Smooth muscle cell (in vitro differentiated cells): ENCODE measurements around the gene UVSSA. TPM values are rescaled to one million over a fixed set of nuclear protein-coding genes. Genes with fewer than 3 reads are reported as not detected.

Source experiments
- DNase-seq: peaks from one replicate; lab custom pipeline; 2025; ENCODE audit not compliant: unreplicated experiment; lab: John Stamatoyannopoulos, UW
- H2AFZ ChIP-seq: fragments of 200-600 bp; sonication (generic); 2 replicates; pipeline ENCODE4 v1.6.0; 2016; ENCODE audit warnings: antibody characterized with exemption, low read depth, mild to moderate bottlenecking
- H3F3A ChIP-seq: fragments of 200-600 bp; sonication (generic); 2 replicates; pipeline ENCODE4 v1.6.0; 2017; ENCODE audit warnings: antibody characterized with exemption, low read depth
- H3K27ac ChIP-seq: fragments of 200-600 bp; sonication (generic); 2 replicates; pipeline ENCODE4 v1.5.1; 2016; ENCODE audit warnings: low read depth, mild to moderate bottlenecking
- H3K27me3 ChIP-seq: fragments of 200-600 bp; sonication (generic); 2 replicates; pipeline ENCODE4 v1.6.1; 2016; ENCODE audit warnings: low read depth, mild to moderate bottlenecking
- H3K36me3 ChIP-seq: fragments of 200-600 bp; sonication (generic); 2 replicates; pipeline ENCODE4 v1.5.1; 2016; ENCODE audit warnings: low read depth
- H3K4me1 ChIP-seq: fragments of 200-600 bp; sonication (generic); 2 replicates; pipeline ENCODE4 v1.5.1; 2016; ENCODE audit warnings: low read depth
- H3K4me2 ChIP-seq: fragments of 200-600 bp; sonication (generic); 2 replicates; pipeline ENCODE4 v1.6.0; 2016; ENCODE audit warnings: mild to moderate bottlenecking
- H3K4me3 ChIP-seq: fragments of 200-600 bp; sonication (generic); 2 replicates; pipeline ENCODE4 v1.5.1; 2016; ENCODE audit warnings: mild to moderate bottlenecking
- H3K79me2 ChIP-seq: fragments of 200-600 bp; sonication (generic); 2 replicates; pipeline ENCODE4 v1.6.0; 2016; ENCODE audit warnings: low read depth, mild to moderate bottlenecking
- H3K9ac ChIP-seq: fragments of 200-600 bp; sonication (generic); 2 replicates; pipeline ENCODE4 v1.6.0; 2016; ENCODE audit warnings: low read depth
- H3K9me3 ChIP-seq: fragments of 200-600 bp; sonication (generic); replicated peaks from 2 replicates; pipeline ENCODE4 v1.5.1; 2016; ENCODE audit warnings: low read depth
- H4K20me1 ChIP-seq: fragments of 200-600 bp; sonication (generic); 2 replicates; pipeline ENCODE4 v1.6.0; 2016; ENCODE audit warnings: low read depth
- CTCF ChIP-seq: fragments of 200-600 bp; sonication (generic); IDR thresholded peaks from 2 replicates; pipeline ENCODE4 v1.5.1; 2017; ENCODE audit warnings: borderline replicate concordance, mild to moderate bottlenecking, antibody characterized with exemption; ENCODE audit not compliant: insufficient read depth, poor library complexity, severe bottlenecking
- WGBS: methylation state at CpG from one replicate; pipeline ENCODE4 v1.1.7; 2016; ENCODE audit warnings: low lambda C conversion rate; 5-methylcytosine and 5-hydroxymethylcytosine counted together
- polyA plus RNA-seq: library from polyadenylated mRNA; unstranded; fragments of >200 nt; fragmentation: Nextera tagmentation; extraction: Ambion mirVana; gene quantifications from 2 replicates; pipeline ENCODE4 v1.2.1, GENCODE V29; 2016
- total RNA-seq: library from RNA; depleted of rRNA; stranded (reverse); fragments of >200 nt; gene quantifications from 2 replicates; pipeline ENCODE4 v1.2.3, GENCODE V29; 2014

Gene UVSSA
- total and polyA plus RNA-seq, 2 experiments from 2014 or later, result 9.0 to 13.0 TPM

GRCh38 chr4:1416948-1417260 lies 69.9 kb downstream of the UVSSA start:
- Histone ChIP-seq H3K9ac (no peak overlapping the region), H2AFZ (no peak overlapping the region), H3F3A (no peaks in the 10 kb centered on the region), H3K4me3 (no peak overlapping the region), H3K27me3 (peaks cover 64% of the 10 kb centered on the region), H3K4me2 (no peak overlapping the region), H3K79me2 (no peaks in the 10 kb centered on the region), H3K4me1 (no peaks in the 10 kb centered on the region), H3K36me3 (no peaks in the 10 kb centered on the region), H3K27ac (no peak overlapping the region), H4K20me1 (no peaks in the 10 kb centered on the region), H3K9me3 (no peaks in the 10 kb centered on the region)
- no peak for DNase-seq
- TF ChIP-seq CTCF, result no peak
- 90% methylated on average over 7 of the region's 7 CpGs for WGBS

GRCh38 chr4:1417522-1418390 lies 70.7 kb downstream of the UVSSA start:
- TF ChIP-seq CTCF, result no peak
- H4K20me1 ChIP-seq, result no peaks in the 10 kb centered on the region
- H3K4me3 ChIP-seq, result no peak overlapping the region
- H3K4me1 ChIP-seq, result no peaks in the 10 kb centered on the region
- H3K36me3 ChIP-seq, result no peaks in the 10 kb centered on the region
- no peaks in the 10 kb centered on the region for H3K9me3 ChIP-seq
- DNase-seq, result no peak
- WGBS, result 89% methylated on average over 33 of the region's 33 CpGs
- no peaks in the 10 kb centered on the region for H3F3A ChIP-seq
- H2AFZ ChIP-seq, result no peak overlapping the region
- H3K4me2 ChIP-seq, result no peak overlapping the region
- H3K27ac ChIP-seq, result no peak overlapping the region
- no peaks in the 10 kb centered on the region for H3K79me2 ChIP-seq
- no peak overlapping the region for H3K9ac ChIP-seq
- H3K27me3 ChIP-seq, result peaks cover 55% of the 10 kb centered on the region

GRCh38 chr4:1418494-1419285 lies 71.7 kb downstream of the UVSSA start:
- Histone ChIP-seq H3K79me2 (no peaks in the 10 kb centered on the region), H2AFZ (no peak overlapping the region), H3K4me1 (no peaks in the 10 kb centered on the region), H3K36me3 (no peaks in the 10 kb centered on the region), H3K4me3 (no peak overlapping the region), H3K4me2 (no peak overlapping the region), H3K27me3 (peaks cover 46% of the 10 kb centered on the region), H4K20me1 (no peaks in the 10 kb centered on the region), H3K27ac (no peak overlapping the region), H3F3A (no peaks in the 10 kb centered on the region), H3K9ac (no peak overlapping the region), H3K9me3 (no peaks in the 10 kb centered on the region)
- TF ChIP-seq CTCF, result no peak
- WGBS, result 87% methylated on average over 17 of the region's 17 CpGs
- DNase-seq, result no peak
